Sigmoid colon (tissue), 4 donors: ENCODE measurements around the gene MED13L.

Experiments used
- CTCF ChIP-seq, 4 experiments: fragments of 450-650 bp in 3 of 4; fragments of 200-600 bp in 1 of 4; IDR thresholded peaks; one replicate each; pipeline ENCODE4 v1.5.1; 2016 to 2019; ENCODE audit warnings: antibody characterized with exemption in 4 of 4, mild to moderate bottlenecking in 3 of 4, moderate library complexity in 2 of 4
- EP300 ChIP-seq, 4 donors: sonication (generic); formaldehyde crosslinking; IDR thresholded peaks; one replicate each; pipeline ENCODE4 v1.6.1; 2017; ENCODE audit warnings: antibody characterized with exemption in 4 of 4
- POLR2A ChIP-seq, 2 donors: fragments of 450-650 bp; IDR thresholded peaks; one replicate each; pipeline ENCODE4 v1.6.1; 2016; ENCODE audit warnings: antibody characterized with exemption in 2 of 2, mild to moderate bottlenecking in 2 of 2, moderate library complexity in 2 of 2
- POLR2AphosphoS5 ChIP-seq, 4 donors: sonication (generic); formaldehyde crosslinking; IDR thresholded peaks; one replicate each; pipeline ENCODE4 v1.6.1; 2017; ENCODE audit warnings: antibody characterized with exemption in 4 of 4

DNA sequence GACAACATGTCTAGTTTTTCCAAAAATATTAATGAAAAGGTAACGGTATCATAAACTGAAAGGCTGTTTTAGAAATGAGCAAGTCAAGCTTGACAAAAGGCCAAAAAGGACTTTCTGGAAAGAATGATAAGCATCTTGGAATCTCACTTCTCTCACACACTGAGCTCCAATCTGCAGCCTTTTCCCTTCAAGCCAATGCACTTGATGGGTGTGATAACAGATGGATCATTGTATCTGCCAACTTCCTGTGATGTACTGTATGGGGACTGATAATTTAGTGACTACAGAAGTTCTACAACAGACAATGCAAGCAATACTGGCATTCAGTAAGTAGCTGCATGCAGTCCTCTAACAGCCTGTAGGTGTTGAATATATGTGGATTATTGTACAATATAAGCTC is 147.1 kb downstream of the MED13L start:
- TF ChIP-seq EP300 (IDR thresholded peaks at IDR 0.05), result no peak
- TF ChIP-seq CTCF (IDR thresholded peaks at IDR 0.05), result no peak
- TF ChIP-seq POLR2A (IDR thresholded peaks at IDR 0.05), result no peak
- no peak for TF ChIP-seq POLR2AphosphoS5 (IDR thresholded peaks at IDR 0.05)
